NCI-H510A (cell line): ENCODE data around the gene OR14J1.
"Not testable (repeated sequence)": the region's sequence is repeated elsewhere in the genome, so short reads cannot be mapped to it uniquely, and the experiment has no call there.

Source experiments
- DNase-seq: peaks from one replicate; lab custom pipeline; 2025; lab: John Stamatoyannopoulos, UW

Gene OR14J1

GRCh38 chr6:29301316-29301715 is at the start of gene OR14J1:
Gene OR14J1, plus strand, starts transcription at chr6:29301701. Its CDS starts 4,989 bp downstream, at chr6:29306690.
- DNase-seq: no peak

DNA sequence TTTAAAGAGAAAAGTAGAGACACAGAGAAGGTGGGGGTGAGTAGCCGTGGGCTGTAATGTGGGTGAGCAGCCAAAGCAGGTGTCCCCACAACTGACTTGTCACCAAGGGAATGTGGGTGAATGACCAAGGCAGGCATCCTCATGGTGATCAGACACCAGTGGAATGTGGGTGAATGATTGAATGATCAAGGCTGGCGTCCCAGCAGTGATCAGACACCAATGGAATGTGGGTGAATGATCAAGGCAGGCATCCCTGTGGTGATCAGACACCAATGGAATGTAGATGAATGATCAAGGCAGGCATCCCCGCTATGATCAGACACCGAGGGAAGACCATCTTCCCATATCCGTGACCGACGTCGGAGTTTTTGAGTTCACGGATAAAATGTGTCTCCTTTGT is 49.8 kb upstream of the OR14J1 start:
- no peak for DNase-seq

DNA sequence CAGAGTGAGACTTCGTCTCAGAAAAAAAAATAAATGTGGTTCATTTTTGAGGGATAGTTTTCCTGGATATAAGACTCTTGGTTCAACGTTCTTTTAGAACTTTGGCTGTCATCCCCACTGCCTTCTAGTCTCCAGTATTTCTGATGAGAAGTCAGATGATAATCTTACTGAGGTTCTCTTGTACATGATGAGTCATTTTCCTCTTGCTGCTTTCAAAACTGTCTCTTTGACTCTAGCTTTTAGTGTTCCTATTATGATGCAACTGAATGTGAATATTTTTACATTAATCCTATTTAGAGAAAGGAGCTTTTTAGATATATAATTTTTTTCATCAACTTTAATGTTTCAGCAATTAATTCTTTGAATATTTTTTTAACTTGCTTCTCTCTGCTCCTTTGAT is 46.0 kb upstream of the OR14J1 start:
- DNase-seq: no peak

GRCh38 chr6:29259721-29260120 is 41.8 kb upstream of the OR14J1 start:
- no peak for DNase-seq

DNA sequence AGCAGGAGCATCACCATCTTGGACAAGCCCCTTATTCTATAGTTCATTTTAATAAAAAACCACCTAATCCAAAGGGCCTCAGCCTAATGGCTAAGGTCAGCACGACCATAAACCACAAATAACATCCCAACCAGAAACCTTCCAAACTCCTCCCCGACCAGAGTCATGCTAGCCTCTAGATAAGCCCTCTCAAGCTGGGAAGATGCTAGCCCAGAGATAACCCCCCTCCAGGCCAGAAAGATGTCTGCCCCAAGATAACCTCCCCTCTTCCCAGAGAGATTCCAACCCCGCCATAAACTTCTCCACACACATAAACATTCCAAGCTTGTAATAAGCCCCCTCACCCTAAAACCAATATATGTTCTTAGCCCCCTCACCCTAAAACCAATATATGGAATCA is 38.5 kb upstream of the OR14J1 start:
- DNase-seq: no peak

DNA sequence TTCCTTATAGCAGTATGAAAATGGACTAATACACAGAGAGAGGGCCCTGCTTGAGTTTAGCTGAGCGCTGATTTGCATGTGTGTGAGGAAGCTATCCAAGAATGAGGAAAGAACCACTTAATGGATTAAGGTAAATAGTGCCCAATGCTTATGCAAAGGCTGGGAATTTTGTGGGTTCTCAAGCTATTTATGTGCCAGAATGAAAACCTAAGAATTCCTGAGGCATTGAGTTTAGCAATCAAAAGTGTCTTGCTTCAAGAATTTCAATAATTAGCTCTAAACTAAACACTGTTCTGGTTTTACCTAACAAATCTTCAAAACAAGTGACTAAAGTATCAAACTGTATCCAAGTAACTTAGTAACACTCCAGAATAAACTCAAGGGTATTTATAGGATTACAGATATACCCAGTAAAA is 7.0 kb upstream of the OR14J1 start:
- DNase-seq: no peak

- DNase-seq: no peak
Observed at GRCh38 chr6:29295181-29295585, 6.3 kb upstream of the OR14J1 start.

GRCh38 chr6:29295623-29296022 is 5.9 kb upstream of the OR14J1 start:
- no peak for DNase-seq

GRCh38 chr6:29319931-29320330 is 18.4 kb downstream of the OR14J1 start:
- no peak for DNase-seq

GRCh38 chr6:29323332-29323731 is 21.8 kb downstream of the OR14J1 start:
- DNase-seq: not testable (repeated sequence)

GRCh38 chr6:29325777-29326176 is 24.3 kb downstream of the OR14J1 start:
- no peak for DNase-seq

DNA sequence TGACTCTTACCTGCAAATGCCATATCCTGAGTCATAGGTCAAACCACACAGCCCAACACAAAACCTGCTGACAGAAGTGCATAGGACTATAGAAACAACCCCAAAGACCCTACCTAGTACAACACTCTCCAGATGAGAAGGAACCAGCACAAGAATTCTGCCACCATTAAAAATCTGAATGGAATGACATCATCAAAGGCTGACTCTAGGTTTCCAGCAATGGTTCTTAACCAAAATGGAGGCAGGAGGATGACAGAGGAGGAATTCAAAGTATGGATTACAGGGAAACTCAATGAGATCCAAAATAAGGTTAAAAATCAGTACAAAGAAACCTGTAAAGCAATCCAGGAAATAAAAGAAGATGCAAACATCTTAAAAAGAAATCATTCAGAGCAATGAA is 31.2 kb downstream of the OR14J1 start:
- no peak for DNase-seq

- DNase-seq: no peak
Observed at GRCh38 chr6:29336269-29336668, 34.8 kb downstream of the OR14J1 start.

DNA sequence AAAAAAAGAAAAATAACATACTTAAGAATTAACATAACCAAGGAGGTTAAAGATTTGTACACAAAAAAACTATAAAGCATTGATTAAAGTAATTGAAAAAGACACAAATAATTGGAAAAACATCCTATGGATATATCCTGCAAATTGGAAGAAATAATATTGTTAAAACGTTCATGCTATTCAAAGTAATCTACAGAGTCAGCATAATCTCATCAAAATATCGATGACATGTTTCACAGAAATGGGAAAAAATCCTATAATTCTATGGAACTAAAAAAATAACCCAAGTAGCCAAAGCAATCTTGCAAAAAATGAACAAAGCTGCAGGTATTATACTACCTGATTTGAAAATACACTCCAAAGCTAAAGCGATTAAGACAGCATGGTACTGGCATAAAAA is 43.9 kb downstream of the OR14J1 start:
- no peak for DNase-seq

GRCh38 chr6:29349348-29349747 is 47.8 kb downstream of the OR14J1 start:
- not testable (repeated sequence) for DNase-seq

DNA sequence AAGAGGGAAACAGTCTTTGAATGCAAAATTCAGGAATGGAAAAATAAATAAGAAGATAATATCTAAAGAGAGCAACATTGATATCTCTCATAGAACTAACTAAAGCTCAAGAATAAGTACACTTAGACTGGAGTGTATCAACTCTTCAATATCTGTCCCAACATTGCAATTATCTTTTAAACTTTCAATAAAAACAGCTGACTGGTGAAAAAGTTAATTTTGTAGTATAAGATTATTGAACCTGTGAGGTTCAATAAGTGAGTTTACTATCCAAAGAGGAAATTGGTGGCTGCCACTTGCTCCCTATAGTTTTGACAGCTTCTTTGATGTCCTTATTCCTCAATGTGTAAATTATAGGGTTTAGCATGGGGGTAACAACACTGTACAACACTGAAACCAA is 53.5 kb downstream of the OR14J1 start:
- no peak for DNase-seq

- no peak for DNase-seq
Observed at GRCh38 chr6:29355603-29356002, 54.1 kb downstream of the OR14J1 start.
